ENCODE measurements around the gene SLC10A7.

The SLC10A7 gene

GRCh38 chr4:146235654-146236177 lies 286.0 kb downstream of the SLC10A7 start:
- Mint-ChIP-seq H3K36me3 (ENCODE audit: low read depth) (no peaks in the 10 kb centered on the region), H3K9me3 (peaks cover 9% of the 10 kb centered on the region), H3K27ac (no peak overlapping the region), H3K4me3 (no peak overlapping the region), H3K27me3 (ENCODE audit: low read depth, poor library complexity) (peaks cover 9% of the 10 kb centered on the region), H3K4me1 (no peaks in the 10 kb centered on the region)
- no peak for TF ChIP-seq CTCF (IDR thresholded peaks at IDR 0.05)
- no peak for DNase-seq

GRCh38 chr4:146232131-146232722 lies 289.5 kb downstream of the SLC10A7 start:
- no peaks in the 10 kb centered on the region for H3K4me1 Mint-ChIP-seq
- no peak overlapping the region for H3K4me3 Mint-ChIP-seq
- peaks cover 9% of the 10 kb centered on the region for H3K9me3 Mint-ChIP-seq
- H3K27me3 Mint-ChIP-seq (ENCODE audit: low read depth, poor library complexity) = peaks cover 9% of the 10 kb centered on the region
- no peak overlapping the region for H3K27ac Mint-ChIP-seq
- no peaks in the 10 kb centered on the region for H3K36me3 Mint-ChIP-seq (ENCODE audit: low read depth)
- TF ChIP-seq CTCF (IDR thresholded peaks at IDR 0.05) = no peak
- no peak for DNase-seq

- no peak for DNase-seq
- Mint-ChIP-seq H3K4me3 (no peak overlapping the region), H3K4me1 (no peaks in the 10 kb centered on the region), H3K27ac (no peak overlapping the region), H3K27me3 (ENCODE audit: low read depth, poor library complexity) (peaks cover 9% of the 10 kb centered on the region), H3K9me3 (peaks cover 9% of the 10 kb centered on the region), H3K36me3 (ENCODE audit: low read depth) (no peaks in the 10 kb centered on the region)
- TF ChIP-seq CTCF (IDR thresholded peaks at IDR 0.05) = no peak
These were observed 292.3 kb downstream of the SLC10A7 start for GRCh38 chr4:146229406-146229805.

- Mint-ChIP-seq H3K36me3 (ENCODE audit: low read depth) (no peaks in the 10 kb centered on the region), H3K27me3 (ENCODE audit: low read depth, poor library complexity) (peaks cover 6% of the 10 kb centered on the region), H3K4me1 (no peaks in the 10 kb centered on the region), H3K9me3 (no peaks in the 10 kb centered on the region), H3K27ac (no peak overlapping the region), H3K4me3 (no peak overlapping the region)
- TF ChIP-seq CTCF (IDR thresholded peaks at IDR 0.05) = no peak
- DNase-seq = no peak
These were observed 297.3 kb downstream of the SLC10A7 start for GRCh38 chr4:146224326-146224966.

GRCh38 chr4:146222313-146222712 lies 299.4 kb downstream of the SLC10A7 start:
- no peak for TF ChIP-seq CTCF (IDR thresholded peaks at IDR 0.05)
- DNase-seq = no peak
- no peaks in the 10 kb centered on the region for H3K4me1 Mint-ChIP-seq
- no peak overlapping the region for H3K4me3 Mint-ChIP-seq
- H3K27ac Mint-ChIP-seq = no peak overlapping the region
- peaks cover 6% of the 10 kb centered on the region for H3K27me3 Mint-ChIP-seq (ENCODE audit: low read depth, poor library complexity)
- no peaks in the 10 kb centered on the region for H3K36me3 Mint-ChIP-seq (ENCODE audit: low read depth)
- no peaks in the 10 kb centered on the region for H3K9me3 Mint-ChIP-seq

GRCh38 chr4:146214238-146214637 lies 307.5 kb downstream of the SLC10A7 start, which contains the start of gene REELD1:
Gene REELD1 (plus strand): TSS chr4:146214538. CDS start chr4:146216953, 2,415 bp downstream.
- no peak within 1 kb of the TSS for H3K4me3 Mint-ChIP-seq
- DNase-seq = no peak
- no peak for TF ChIP-seq CTCF (IDR thresholded peaks at IDR 0.05)
- no peaks in the 10 kb centered on the region for H3K9me3 Mint-ChIP-seq
- H3K27ac Mint-ChIP-seq = no peak within 1 kb of the TSS
- H3K4me1 Mint-ChIP-seq = no peaks in the 10 kb centered on the region
- peaks cover 4% of the 10 kb centered on the region for H3K27me3 Mint-ChIP-seq (ENCODE audit: low read depth, poor library complexity)
- no peaks in the 10 kb centered on the region for H3K36me3 Mint-ChIP-seq (ENCODE audit: low read depth)
